ENCODE measurements around the gene C20orf202.

The C20orf202 gene

DNA sequence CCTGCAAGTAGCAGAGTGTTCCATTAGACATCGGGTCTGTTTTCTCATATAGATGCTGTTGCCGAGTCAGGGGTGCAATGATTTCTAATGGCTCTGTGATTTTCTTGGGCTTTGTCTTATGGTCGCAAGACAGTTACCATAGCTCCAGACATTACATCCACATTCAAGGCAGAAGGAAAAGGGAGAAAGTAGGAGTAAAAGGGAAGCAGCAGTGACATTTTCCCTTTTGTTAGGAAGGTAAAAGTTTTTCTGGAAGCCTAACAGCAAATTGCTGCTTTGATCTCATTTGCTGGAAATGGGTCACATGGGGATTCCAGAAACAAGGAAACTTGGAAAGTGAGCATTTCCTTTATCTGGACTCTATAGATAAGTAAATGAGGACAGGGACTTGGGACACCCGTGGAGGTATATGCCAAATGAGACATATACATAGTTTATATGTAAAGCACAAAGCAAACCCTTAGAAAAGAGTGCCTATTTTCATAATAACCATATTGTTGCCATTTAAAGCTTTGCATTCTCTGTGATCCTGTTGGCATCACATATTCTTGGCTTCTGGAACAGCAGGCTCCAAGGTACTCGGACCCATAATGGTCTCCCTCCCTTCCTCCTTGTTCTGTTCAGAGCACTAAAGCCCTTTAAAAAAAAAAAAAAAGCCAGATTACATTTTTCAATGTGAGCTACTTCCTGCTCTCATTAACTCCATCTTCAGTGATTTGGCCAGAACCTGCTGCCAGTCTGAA is at the start of gene C20orf202:
TSS of gene C20orf202 (plus strand) at position 693 of the 743 bp plus-strand sequence. CDS start 132 bp downstream, outside the sequence.
- DNase-seq (ENCODE audit: low read depth), result no peak

DNA sequence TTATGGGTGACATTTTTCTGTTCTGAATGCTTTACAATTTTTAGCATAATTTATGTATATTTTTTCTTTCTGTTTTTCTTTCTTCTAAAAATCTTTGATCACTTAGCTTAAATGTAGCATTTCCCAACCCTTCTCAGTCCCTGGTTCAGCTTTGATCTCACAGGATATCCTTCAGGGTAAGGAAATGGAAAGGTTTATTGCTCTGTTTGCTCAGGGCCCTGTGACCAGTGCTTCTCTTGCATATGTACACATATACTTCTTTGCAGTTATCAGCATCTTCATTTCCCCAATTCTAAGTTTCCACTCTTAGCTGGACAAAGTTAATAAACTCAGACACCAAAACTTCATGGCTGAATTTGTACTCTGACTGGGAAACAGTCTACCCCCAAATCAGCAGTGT is 49.0 kb upstream of the C20orf202 start:
- DNase-seq (ENCODE audit: low read depth), result no peak

DNA sequence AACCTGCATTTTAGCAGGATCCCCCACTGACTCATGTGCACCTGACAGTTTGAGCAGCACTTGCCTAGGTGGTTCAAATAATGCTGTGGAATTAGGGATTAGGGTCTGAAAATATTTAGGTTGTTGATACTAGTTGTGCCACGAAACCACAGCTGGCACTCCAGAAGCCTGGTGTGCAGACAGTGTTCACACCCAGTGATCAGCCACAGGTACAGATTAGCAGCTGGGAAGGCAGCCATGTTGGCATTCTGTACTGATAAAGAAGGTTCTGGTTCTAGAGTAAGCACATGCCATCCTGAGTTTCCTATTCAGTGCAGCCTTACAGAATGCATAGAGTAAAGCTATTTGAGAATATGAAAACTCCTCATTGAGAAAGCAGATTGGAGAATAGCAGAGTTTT is 48.6 kb upstream of the C20orf202 start:
- DNase-seq (ENCODE audit: low read depth), result no peak

DNA sequence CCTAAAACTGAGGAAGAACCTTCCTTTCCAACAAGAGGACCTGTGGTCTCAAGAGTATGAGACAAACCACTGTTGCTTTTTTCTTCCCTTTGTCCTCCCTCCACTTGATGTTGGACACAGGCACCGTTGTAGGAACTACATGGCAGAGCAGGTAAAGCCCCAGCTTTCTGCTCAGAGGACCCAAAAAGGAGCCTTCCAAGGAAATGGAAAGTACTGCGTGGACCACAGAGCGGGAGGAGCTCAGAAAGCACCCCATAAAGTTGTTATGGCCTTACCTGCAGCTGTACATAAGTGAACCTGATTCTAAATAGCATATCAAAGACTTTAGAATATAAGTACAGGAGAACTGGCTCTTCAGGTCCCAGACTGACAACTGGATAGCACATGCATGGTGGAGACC is 47.9 kb upstream of the C20orf202 start:
- no peak for DNase-seq (ENCODE audit: low read depth)

DNA sequence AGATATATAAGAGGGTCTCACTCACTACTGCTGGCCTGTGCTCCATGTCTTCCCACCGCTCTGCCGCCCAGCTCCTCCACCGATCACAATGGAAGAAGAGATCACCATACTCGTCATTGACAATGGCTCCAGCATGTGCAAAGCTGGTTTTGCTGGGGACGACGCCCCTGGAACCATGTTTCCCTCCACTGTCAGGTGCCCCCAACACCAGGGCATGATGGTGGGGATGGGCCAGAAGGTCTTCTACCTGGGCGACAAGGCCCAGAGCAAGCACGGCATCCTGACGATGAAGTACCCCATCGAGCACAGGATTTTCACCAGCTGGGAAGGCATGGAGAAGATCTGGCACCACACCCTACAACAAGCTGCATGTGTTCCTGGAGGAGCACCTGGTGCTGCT is 42.8 kb upstream of the C20orf202 start:
- DNase-seq (ENCODE audit: low read depth), result no peak

DNA sequence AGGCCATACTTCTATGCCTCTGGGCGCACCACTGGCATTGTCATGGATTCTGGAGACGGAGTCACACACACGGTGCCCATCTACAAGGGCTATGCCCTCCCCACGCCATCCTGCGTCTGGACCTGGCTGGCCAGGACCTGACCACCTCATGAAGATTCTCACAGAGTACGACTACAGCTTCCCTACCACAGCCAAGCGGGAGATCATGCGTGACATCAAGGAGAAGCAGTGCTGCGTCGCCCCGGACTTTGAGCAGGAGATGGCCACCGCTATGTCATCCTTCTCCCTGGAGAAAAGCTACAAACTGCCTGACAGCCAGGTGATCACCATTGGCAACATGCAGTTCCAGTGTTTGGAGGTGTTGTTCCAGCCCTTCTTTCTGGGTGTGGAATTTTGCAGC is 42.3 kb upstream of the C20orf202 start:
- DNase-seq (ENCODE audit: low read depth), result no peak

DNA sequence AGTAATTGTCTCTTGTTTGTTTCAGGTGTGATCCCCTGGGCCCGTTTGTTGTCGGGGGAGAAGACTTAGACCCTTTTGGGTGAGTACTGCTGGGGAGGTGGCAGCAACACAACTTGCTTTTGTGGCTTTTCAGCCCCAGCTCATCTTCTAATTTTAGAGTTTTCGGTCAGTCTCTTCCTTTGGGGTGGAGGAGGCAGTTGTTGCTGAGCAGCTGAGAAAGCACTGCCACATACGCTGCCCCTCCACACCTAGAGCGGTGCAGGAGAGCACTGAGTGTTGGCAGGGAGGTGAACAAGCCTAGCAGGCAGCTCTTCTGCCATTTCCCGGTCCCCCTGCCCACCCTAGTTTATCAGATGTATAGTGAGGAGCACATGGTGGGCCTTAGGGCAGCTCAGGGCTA is 40.1 kb upstream of the C20orf202 start:
- no peak for DNase-seq (ENCODE audit: low read depth)

DNA sequence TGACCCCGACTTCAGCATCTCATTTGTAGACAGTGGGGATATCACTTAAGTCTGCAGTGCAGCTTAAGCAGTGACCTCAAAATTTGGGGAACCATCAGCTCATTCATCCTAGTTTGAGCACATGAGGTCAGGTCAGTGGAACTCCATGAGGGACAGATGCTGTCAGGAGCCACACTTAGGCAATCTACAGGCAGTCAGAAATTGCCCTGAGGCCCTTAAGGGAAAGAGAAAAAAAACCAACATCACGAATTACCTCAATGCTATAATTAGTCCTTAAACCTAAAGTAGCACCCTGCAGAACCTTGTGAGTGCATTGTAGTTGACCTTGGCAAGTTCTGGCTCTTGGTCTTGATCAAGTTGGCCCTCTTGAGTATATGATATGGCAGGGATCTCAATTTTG is 39.6 kb upstream of the C20orf202 start:
- no peak for DNase-seq (ENCODE audit: low read depth)

DNA sequence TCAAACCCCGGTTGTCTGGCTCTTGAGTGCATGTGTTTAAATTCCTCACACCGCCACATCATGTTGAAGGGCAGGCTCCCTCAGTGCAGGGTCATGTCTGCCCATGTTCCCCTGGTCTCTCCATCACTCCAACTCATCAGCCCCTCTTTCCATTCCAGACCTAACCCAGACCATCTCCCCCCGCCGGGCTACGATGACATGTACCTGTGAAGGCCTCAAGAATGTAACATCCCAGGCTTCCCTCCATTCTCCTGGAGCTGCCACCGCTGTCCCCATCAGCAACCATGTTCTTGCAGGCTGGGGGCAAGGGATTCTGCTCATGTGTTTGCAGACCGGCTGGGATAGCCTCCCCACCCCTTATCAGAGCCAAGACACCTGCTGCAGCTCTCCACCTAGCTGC is 38.4 kb upstream of the C20orf202 start:
- no peak for DNase-seq (ENCODE audit: low read depth)

DNA sequence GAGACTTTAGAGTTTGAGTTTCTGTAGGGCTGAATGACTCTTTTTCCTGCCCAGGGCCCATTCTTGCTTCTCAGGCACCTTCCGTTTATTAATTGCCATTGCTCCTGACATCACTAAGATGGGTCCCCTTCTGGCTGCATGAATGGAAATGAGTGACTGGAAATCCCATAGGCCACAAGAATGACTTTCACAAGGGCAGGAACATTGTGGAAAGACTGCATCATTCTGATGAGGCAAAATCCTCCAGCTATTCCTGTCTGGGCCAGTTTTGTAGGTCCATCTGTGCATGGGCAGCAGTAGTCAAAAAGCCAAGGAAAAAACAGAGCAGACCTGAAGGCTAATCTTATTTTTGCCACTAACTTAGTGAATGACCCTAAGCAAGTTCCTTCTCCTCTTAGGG is 37.7 kb upstream of the C20orf202 start:
- no peak for DNase-seq (ENCODE audit: low read depth)

DNA sequence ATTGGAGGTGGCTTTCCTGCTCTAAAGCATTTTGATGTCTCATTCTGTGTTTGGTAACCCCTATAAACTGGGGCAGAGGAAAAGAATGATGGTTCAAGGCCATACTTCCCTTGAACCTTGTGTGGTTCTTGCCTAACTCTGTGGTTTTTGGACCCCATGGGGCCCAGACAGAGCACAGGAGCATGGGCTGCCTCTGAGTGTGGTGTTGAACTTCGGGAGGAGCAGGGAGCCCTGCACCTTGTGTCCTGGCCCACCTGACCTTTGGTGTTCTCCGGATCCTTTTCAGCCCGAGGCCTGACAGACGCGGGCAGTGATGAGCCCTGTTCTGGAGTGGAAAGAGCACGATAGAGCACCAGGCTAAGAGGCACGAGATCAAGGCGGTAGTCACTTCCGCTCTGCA is 37.3 kb upstream of the C20orf202 start:
- no peak for DNase-seq (ENCODE audit: low read depth)

DNA sequence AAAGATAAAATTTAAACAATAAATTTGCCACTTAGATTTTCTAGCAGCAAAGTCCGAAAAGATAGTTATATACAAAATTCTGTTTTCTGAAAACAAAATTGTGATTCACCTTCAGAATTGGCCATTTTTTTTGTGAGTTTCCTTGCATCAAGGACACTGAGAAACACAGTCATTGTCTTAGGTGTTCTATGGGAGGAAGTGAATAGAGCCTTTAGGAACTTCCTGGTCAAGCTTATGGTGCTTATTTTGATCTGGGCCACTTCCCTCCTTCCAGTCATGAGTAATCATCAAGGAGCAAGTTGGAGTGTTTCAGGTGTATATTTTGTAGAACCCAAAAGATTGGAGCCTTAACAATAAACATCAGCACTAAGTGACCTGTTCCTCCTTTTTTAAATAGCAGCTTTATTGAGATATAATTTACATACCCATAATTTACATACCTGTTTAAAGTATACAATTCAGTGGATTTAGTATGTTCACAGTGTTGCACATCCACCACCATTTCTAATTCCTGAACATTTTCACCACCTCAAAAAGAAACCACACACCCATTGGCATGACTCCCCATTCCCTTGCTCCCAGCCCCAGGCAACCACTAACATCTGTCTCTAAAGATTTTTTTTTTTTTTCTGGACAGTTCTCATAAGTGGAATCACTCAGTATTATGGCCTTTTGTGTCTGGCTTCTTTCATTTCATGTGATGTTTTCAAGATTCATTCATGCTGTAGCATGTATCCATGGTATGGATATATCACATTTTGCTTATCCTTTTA is 36.1 kb upstream of the C20orf202 start:
- no peak for DNase-seq (ENCODE audit: low read depth)

DNA sequence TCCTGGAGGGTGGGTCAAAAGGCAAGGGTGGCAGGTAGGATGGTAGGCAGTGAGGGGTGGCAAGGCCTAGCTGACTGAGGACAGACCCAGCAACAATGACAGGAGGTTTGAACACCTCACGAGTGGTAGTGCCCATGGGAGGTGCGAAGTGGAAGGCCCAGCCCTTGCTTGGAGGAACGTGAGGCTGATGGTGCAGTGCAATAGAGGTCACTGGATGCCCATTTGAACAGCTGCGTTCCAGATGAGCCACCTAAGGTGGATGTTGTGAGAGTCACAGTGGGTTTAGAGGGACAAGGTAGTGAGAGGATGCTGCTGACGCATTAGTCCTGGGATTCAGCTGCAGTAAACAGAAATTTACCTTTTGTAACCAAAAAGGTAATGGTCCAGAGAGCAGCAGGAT is 34.0 kb upstream of the C20orf202 start:
- DNase-seq (ENCODE audit: low read depth), result no peak

DNA sequence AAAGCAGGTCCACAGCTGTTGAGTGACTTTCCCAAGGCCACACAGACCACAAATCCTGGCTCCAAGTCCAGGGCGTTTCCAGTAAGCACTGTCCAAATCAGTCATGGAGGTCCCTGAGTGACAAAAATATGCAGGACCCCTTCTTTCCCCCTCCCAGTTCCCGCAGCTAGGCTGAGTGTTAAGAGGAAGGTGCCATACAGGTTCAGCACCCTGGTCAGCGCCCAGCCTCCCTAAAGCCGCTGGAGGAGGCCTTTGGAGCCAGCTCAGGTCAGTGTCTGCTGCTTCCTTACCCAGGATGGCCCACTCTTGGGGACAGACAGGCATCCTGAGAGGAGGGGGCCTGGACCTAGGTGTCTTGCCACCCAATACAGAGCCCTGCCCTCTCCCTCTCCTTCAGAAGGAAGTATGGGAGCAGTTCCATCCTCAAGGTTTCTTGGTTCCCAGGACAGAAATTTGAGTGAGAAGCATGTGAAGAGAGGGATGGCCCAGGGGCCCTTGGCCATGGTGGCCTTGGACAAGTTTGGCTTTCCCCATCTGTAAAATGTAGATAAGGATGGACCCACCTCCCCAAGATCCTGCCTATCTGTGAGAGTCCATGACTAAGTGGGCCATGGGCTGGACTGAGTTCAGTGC is 31.7 kb upstream of the C20orf202 start:
- no peak for DNase-seq (ENCODE audit: low read depth)

DNA sequence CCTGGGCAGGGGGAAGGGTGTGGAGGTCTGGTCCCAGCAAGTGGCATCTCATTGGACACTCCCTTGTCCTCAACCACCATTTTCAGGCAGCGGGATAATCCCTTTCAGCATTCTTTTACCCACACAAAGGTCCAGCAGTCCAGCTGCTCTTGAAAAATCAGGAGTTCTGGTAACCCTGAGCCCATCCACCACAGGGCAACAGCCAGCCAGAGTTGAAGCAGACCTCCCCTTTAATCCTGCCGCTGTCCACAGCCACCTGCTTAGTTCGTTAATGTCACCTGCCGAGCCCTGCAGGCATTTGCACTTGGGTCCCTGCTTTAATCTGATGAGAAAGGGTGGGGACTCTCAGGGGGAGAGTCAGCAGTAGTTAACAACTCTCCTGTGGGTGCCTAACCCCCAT is 29.6 kb upstream of the C20orf202 start:
- DNase-seq (ENCODE audit: low read depth), result no peak

DNA sequence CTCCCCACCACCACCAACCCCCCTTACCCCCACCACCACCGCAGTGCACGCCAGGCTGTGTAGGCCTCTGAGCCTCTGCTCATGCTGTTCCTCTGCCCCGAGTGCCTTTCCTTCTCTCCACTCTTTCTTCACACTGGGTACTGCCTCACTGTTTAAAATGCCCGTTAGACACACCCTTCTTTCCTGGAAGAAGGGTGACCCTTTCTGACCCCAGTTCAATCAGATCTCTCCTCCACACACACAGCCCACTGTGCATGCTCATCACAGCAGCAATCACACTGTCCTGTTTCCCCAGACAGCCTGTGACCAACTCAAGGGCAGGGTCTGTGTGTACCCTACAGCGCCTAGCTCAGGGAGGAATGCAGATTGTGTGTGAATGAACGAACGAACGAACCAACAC is 28.5 kb upstream of the C20orf202 start:
- no peak for DNase-seq (ENCODE audit: low read depth)

DNA sequence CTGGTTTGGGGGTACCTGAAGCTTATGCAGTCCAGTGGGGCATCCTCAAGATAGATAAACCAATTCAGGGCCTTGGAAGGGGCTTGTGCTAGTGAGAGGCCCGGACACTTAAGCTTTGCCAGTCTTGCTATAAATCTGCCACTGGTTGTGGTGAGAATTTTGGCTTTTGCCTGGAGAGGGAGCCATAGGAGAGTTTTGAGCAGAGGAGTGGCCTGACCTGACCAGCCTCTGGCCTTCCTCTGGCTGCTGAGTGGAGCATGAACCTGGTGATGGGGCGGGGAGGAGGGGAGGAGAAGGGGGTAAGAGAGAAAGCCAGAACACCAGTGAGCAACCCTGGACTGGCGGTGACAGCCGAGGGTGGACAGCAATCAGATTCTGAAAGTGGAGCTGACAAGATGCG is 25.6 kb upstream of the C20orf202 start:
- no peak for DNase-seq (ENCODE audit: low read depth)

DNA sequence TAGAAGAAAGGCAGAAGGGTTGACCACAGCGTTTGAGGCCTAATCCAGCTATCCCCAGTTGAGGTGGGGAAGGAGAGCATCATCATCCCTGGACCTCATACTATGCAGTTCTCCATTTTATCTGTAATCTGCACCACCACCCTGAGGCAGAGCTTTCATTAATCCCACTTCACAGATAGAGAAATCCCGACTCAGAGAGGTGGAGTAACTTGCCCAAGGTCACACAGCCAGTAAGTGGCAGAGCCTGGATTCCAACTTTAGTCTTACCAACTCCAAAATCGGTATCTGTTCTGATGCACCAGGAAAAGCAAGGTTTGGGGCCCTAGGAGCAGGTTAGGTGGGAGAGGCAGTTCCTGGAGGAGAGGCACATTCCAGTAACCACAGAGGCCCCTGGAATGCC is 25.2 kb upstream of the C20orf202 start:
- no peak for DNase-seq (ENCODE audit: low read depth)

DNA sequence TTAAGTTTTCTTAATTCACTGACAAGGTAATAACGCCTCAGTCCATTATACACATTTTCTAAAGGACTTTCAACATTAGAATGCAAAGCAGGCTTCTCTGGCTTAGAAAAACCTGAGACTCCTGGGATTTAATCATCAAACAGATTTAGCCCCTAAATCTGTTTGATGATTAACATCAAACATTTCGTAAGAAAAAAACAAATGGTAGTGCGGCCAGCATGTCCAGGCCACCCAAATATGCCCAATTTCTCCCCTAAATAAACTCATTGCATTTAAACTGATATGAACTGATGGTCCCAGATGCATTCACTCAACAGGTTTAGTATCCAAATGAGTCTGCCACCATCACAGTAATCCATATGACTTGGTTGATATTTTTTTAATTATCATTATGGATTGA is 24.6 kb upstream of the C20orf202 start:
- DNase-seq (ENCODE audit: low read depth), result no peak

DNA sequence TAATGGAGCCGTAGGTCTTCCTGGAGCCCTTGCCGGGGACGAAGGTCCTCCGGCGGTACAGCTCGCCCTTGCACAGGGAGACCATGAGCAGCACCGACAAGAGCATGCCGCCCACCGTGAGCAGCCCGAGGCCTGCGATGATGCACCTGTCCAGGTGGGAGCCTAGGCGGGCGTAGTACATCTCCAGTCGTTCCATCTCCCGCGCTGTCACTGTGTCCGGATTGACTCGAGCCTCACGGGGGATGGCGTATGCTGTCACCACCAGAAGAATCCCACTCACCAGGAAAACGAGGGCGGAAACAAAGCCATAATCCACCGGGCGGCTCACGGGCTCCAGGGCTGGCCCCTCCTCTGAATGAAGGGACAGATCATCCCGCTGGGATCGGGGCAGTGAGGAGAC is 22.3 kb upstream of the C20orf202 start:
- no peak for DNase-seq (ENCODE audit: low read depth)

DNA sequence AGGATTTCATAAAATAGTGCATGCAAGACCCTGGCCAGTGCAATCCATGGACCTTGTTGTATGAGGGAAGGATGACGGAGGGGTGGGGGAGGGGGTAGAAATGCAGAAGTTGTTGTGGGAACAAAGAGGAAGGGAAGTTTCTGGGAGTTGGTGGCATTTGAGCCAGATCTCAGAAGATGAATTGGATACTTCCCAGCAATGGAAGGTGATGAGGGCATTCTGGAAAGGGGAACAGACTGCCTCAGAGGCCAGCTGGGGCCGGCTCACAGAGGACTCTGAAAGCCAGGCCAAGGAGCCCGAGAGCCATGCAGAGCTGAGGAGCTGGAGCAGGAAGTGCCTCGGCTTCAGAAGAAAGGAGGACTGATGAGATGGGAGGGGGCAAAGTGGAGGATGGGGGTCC is 21.1 kb upstream of the C20orf202 start:
- no peak for DNase-seq (ENCODE audit: low read depth)

DNA sequence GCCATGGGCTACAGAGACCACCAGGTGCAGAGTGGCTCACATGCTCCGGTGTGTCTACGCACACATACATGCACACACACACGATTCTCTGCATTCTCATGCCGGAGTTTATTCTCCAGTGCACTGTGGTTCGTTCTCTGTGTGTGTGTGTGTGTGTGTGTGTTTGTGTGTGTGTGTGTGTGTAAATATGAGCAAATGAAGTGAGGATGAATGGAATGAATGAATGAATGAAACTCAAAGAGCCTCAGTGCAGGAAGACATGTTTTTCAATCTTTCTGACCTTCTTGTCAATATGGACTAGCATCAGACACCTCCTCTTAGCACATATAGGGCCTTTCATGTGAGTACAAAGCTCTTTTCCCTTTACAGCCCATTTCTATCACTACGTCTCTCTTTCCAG is 20.1 kb upstream of the C20orf202 start:
- DNase-seq (ENCODE audit: low read depth), result no peak

DNA sequence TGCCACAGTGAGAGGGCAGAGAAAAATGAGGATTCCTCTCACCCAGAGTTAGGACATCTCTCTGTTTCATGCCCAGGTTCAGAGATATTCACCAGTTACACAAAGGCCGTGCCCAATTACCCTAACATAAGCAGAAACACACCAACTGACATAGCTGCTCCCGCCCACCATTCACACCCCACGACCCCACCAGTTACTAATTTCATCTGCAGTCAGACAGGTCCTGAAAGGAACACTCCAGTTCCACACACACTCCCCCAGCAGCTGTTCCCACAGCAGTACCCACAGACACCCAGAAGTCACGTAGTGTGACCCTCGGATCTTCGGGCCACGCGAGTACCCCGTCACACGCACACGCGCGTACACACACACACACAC is 19.0 kb upstream of the C20orf202 start:
- DNase-seq (ENCODE audit: low read depth), result no peak

Measured in T-helper 22 cell (primary cell).